Metanephros (tissue), 1 donor: ENCODE data around the gene OR5K4. TPM values are rescaled to one million over a fixed set of nuclear protein-coding genes. Genes with fewer than 3 reads are reported as not detected.

ENCODE experiments used
- total RNA-seq: library from RNA; depleted of rRNA; stranded (reverse); fragments of >200 nt; gene quantifications from one replicate; pipeline ENCODE4 v1.2.3, GENCODE V29; 2014

The OR5K4 gene
- total RNA-seq, result not detected

GRCh38 chr3:98353554-98353953 lies at the start of gene OR5K4:
OR5K4 (plus strand) TSS chr3:98353854; CDS start chr3:98353854, 0 bp downstream.

GRCh38 chr3:98390366-98390765 lies 36.7 kb downstream of the OR5K4 start, which contains the start of gene OR5K3:
OR5K3 (plus strand) TSS chr3:98390666; CDS start chr3:98390666, 0 bp downstream.

Other genes starting within 250 kb of the OR5K4 start
- not detected for gene OR5H1, start 223.1 kb upstream of the OR5K4 start, total RNA-seq
- gene OR5H14, start 206.4 kb upstream of the OR5K4 start, total RNA-seq, result not detected
- gene OR5H15, start 187.2 kb upstream of the OR5K4 start, total RNA-seq, result not detected
- gene OR5H6, start 89.6 kb upstream of the OR5K4 start, total RNA-seq, result not detected
- gene OR5H2, start 71.3 kb upstream of the OR5K4 start, total RNA-seq, result not detected
- not detected for gene OR5K3, start 36.8 kb downstream of the OR5K4 start, total RNA-seq
- not detected for gene OR5K1, start 109.3 kb downstream of the OR5K4 start, total RNA-seq
- not detected for gene OR5K2, start 143.8 kb downstream of the OR5K4 start, total RNA-seq
- 80.9 TPM for gene CLDND1, start 169.0 kb downstream of the OR5K4 start, total RNA-seq
- not detected for gene GPR15, start 178.1 kb downstream of the OR5K4 start, total RNA-seq
- gene CPOX, start 239.8 kb downstream of the OR5K4 start, total RNA-seq, result 21.0 TPM